HepG2 (cell line): ENCODE results near the gene MRPS10.

Experiments
- ETV5 ChIP-seq: IDR thresholded peaks from 2 replicates; pipeline ENCODE4 v1.6.1; 2018; ENCODE audit warnings: missing biosample characterization, missing genetic modification reagents, inconsistent platforms, borderline replicate concordance
- GABPA ChIP-seq, 2 experiments: IDR thresholded peaks; 2 replicates each; pipeline ENCODE4 v1.6.1; 2011 to 2016; ENCODE audit warnings: low read depth in 2 of 2, low read length in 1 of 2, missing biosample characterization in 1 of 2, missing genetic modification characterization in 1 of 2
- HDAC2 ChIP-seq: sonication (generic); formaldehyde crosslinking; IDR thresholded peaks from 2 replicates; pipeline ENCODE4 v1.4.0; 2020; ENCODE audit warnings: missing genetic modification reagents
- KLF16 ChIP-seq, 2 experiments: sonication (generic) in 1 of 2; formaldehyde crosslinking in 1 of 2; IDR thresholded peaks; 2 replicates each; pipeline versions ENCODE4 v1.6.1 to v1.8.0; 2016 to 2023; ENCODE audit warnings: missing genetic modification reagents in 2 of 2, missing compliant biosample characterization in 1 of 2
- MIER3 ChIP-seq: IDR thresholded peaks from 2 replicates; pipeline ENCODE4 v1.6.1; 2016; ENCODE audit warnings: missing compliant biosample characterization, borderline replicate concordance
- MXI1 ChIP-seq: IDR thresholded peaks from 3 replicates; pipeline ENCODE4 v1.6.1; 2012; ENCODE audit warnings: low read depth, low read length, inconsistent platforms, borderline replicate concordance
- ZNF121 ChIP-seq: sonication (generic); formaldehyde crosslinking; IDR thresholded peaks from 2 replicates; pipeline ENCODE4 v1.5.0; 2020; ENCODE audit warnings: mild to moderate bottlenecking, missing genetic modification reagents
- ZNF274 ChIP-seq: sonication (generic); formaldehyde crosslinking; IDR thresholded peaks from 2 replicates; pipeline ENCODE4 v1.5.1; 2020; ENCODE audit warnings: mild to moderate bottlenecking, missing genetic modification reagents
- ZNF549 ChIP-seq: sonication (generic); formaldehyde crosslinking; IDR thresholded peaks from 2 replicates; pipeline ENCODE4 v1.5.0; 2020; ENCODE audit warnings: missing genetic modification reagents
- TF ChIP-seq, protein P1 (sequence below): sonication (generic); formaldehyde crosslinking; IDR thresholded peaks from 2 replicates; pipeline ENCODE4 v1.5.0; 2020; ENCODE audit warnings: mild to moderate bottlenecking, missing genetic modification reagents, moderate library complexity
- TF ChIP-seq, protein P2 (sequence below): sonication (generic); formaldehyde crosslinking; IDR thresholded peaks from 2 replicates; pipeline ENCODE4 v1.4.0; 2020; ENCODE audit warnings: missing genetic modification reagents
- TF ChIP-seq, protein P3 (sequence below): sonication (generic); formaldehyde crosslinking; IDR thresholded peaks from 2 replicates; pipeline ENCODE4 v1.8.0; 2023; ENCODE audit warnings: mild to moderate bottlenecking, missing genetic modification reagents
- TF ChIP-seq, protein P4 (sequence below): sonication (generic); formaldehyde crosslinking; conservative IDR thresholded peaks from 2 replicates; pipeline ENCODE4 v1.4.0; 2020; ENCODE audit warnings: missing genetic modification reagents
- TF ChIP-seq, protein P5 (sequence below): sonication (generic); formaldehyde crosslinking; IDR thresholded peaks from 2 replicates; pipeline ENCODE4 v1.5.0; 2020; ENCODE audit warnings: mild to moderate bottlenecking, missing genetic modification reagents

DNA sequence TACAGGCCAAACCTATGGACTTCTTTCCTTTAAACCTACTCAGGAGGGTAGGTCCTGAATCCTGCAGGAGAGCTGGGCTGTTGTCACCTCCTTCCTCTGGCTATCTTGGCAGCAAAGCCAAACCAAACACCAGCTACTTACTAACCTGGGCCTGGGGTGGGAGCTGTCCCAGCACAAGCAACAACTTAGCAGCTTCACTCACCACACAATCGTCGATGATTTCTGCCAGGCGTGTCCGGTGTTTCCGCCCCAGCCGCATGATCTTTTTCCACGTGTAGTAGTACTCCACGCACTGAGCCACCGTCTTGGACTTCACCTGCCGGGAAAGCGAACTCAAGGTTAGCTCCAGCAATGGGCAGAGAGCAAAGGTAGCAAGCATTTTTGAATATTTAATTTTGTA, 25.4 kb upstream of the MRPS10 start:
- TF ChIP-seq, protein P1, sequence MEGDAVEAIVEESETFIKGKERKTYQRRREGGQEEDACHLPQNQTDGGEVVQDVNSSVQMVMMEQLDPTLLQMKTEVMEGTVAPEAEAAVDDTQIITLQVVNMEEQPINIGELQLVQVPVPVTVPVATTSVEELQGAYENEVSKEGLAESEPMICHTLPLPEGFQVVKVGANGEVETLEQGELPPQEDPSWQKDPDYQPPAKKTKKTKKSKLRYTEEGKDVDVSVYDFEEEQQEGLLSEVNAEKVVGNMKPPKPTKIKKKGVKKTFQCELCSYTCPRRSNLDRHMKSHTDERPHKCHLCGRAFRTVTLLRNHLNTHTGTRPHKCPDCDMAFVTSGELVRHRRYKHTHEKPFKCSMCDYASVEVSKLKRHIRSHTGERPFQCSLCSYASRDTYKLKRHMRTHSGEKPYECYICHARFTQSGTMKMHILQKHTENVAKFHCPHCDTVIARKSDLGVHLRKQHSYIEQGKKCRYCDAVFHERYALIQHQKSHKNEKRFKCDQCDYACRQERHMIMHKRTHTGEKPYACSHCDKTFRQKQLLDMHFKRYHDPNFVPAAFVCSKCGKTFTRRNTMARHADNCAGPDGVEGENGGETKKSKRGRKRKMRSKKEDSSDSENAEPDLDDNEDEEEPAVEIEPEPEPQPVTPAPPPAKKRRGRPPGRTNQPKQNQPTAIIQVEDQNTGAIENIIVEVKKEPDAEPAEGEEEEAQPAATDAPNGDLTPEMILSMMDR = no peak
- TF ChIP-seq MXI1 (no peak), ZNF549 (CRISPR knock-in tag) (no peak), KLF16 (CRISPR knock-in tag; IDR thresholded peaks at IDR 0.05) (no peak), HDAC2 (CRISPR knock-in tag) (no peak), ZNF121 (CRISPR knock-in tag) (no peak), ZNF274 (no peak), GABPA (IDR thresholded peaks at IDR 0.05; ENCODE audit: low read depth, low read length) (no peak), GABPA (CRISPR knock-in tag; IDR thresholded peaks at IDR 0.05; ENCODE audit: low read depth) (no peak), ETV5 (CRISPR knock-in tag) (no peak), MIER3 (CRISPR knock-in tag) (no peak)
- TF ChIP-seq, protein P2, sequence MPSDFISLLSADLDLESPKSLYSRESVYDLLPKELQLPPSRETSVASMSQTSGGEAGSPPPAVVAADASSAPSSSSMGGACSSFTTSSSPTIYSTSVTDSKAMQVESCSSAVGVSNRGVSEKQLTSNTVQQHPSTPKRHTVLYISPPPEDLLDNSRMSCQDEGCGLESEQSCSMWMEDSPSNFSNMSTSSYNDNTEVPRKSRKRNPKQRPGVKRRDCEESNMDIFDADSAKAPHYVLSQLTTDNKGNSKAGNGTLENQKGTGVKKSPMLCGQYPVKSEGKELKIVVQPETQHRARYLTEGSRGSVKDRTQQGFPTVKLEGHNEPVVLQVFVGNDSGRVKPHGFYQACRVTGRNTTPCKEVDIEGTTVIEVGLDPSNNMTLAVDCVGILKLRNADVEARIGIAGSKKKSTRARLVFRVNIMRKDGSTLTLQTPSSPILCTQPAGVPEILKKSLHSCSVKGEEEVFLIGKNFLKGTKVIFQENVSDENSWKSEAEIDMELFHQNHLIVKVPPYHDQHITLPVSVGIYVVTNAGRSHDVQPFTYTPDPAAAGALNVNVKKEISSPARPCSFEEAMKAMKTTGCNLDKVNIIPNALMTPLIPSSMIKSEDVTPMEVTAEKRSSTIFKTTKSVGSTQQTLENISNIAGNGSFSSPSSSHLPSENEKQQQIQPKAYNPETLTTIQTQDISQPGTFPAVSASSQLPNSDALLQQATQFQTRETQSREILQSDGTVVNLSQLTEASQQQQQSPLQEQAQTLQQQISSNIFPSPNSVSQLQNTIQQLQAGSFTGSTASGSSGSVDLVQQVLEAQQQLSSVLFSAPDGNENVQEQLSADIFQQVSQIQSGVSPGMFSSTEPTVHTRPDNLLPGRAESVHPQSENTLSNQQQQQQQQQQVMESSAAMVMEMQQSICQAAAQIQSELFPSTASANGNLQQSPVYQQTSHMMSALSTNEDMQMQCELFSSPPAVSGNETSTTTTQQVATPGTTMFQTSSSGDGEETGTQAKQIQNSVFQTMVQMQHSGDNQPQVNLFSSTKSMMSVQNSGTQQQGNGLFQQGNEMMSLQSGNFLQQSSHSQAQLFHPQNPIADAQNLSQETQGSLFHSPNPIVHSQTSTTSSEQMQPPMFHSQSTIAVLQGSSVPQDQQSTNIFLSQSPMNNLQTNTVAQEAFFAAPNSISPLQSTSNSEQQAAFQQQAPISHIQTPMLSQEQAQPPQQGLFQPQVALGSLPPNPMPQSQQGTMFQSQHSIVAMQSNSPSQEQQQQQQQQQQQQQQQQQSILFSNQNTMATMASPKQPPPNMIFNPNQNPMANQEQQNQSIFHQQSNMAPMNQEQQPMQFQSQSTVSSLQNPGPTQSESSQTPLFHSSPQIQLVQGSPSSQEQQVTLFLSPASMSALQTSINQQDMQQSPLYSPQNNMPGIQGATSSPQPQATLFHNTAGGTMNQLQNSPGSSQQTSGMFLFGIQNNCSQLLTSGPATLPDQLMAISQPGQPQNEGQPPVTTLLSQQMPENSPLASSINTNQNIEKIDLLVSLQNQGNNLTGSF = no peak
- TF ChIP-seq, protein P3, sequence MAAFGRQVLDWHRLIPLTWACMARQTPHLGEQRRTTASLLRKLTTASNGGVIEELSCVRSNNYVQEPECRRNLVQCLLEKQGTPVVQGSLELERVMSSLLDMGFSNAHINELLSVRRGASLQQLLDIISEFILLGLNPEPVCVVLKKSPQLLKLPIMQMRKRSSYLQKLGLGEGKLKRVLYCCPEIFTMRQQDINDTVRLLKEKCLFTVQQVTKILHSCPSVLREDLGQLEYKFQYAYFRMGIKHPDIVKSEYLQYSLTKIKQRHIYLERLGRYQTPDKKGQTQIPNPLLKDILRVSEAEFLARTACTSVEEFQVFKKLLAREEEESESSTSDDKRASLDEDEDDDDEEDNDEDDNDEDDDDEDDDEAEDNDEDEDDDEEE (CRISPR knock-in tag) = no peak
- TF ChIP-seq, protein P4, sequence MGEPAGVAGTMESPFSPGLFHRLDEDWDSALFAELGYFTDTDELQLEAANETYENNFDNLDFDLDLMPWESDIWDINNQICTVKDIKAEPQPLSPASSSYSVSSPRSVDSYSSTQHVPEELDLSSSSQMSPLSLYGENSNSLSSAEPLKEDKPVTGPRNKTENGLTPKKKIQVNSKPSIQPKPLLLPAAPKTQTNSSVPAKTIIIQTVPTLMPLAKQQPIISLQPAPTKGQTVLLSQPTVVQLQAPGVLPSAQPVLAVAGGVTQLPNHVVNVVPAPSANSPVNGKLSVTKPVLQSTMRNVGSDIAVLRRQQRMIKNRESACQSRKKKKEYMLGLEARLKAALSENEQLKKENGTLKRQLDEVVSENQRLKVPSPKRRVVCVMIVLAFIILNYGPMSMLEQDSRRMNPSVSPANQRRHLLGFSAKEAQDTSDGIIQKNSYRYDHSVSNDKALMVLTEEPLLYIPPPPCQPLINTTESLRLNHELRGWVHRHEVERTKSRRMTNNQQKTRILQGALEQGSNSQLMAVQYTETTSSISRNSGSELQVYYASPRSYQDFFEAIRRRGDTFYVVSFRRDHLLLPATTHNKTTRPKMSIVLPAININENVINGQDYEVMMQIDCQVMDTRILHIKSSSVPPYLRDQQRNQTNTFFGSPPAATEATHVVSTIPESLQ (CRISPR knock-in tag) = no peak
- TF ChIP-seq, protein P5, sequence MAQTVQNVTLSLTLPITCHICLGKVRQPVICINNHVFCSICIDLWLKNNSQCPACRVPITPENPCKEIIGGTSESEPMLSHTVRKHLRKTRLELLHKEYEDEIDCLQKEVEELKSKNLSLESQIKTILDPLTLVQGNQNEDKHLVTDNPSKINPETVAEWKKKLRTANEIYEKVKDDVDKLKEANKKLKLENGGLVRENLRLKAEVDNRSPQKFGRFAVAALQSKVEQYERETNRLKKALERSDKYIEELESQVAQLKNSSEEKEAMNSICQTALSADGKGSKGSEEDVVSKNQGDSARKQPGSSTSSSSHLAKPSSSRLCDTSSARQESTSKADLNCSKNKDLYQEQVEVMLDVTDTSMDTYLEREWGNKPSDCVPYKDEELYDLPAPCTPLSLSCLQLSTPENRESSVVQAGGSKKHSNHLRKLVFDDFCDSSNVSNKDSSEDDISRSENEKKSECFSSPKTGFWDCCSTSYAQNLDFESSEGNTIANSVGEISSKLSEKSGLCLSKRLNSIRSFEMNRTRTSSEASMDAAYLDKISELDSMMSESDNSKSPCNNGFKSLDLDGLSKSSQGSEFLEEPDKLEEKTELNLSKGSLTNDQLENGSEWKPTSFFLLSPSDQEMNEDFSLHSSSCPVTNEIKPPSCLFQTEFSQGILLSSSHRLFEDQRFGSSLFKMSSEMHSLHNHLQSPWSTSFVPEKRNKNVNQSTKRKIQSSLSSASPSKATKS (CRISPR knock-in tag) = no peak
